ENCODE measurements around the gene PILRB. TPM values are rescaled to one million over a fixed set of nuclear protein-coding genes. Genes with fewer than 3 reads are reported as not detected.

PILRB gene
- total and polyA plus RNA-seq, 2 of the 13 experiments (the other 11 are each of a cell fraction or from before 2014, with no cell fraction given) = 16.6 to 33.8 TPM

GRCh38 chr7:100393233-100393905 lies 35.5 kb downstream of the PILRB start (continued):
- TF ChIP-seq, protein P1, sequence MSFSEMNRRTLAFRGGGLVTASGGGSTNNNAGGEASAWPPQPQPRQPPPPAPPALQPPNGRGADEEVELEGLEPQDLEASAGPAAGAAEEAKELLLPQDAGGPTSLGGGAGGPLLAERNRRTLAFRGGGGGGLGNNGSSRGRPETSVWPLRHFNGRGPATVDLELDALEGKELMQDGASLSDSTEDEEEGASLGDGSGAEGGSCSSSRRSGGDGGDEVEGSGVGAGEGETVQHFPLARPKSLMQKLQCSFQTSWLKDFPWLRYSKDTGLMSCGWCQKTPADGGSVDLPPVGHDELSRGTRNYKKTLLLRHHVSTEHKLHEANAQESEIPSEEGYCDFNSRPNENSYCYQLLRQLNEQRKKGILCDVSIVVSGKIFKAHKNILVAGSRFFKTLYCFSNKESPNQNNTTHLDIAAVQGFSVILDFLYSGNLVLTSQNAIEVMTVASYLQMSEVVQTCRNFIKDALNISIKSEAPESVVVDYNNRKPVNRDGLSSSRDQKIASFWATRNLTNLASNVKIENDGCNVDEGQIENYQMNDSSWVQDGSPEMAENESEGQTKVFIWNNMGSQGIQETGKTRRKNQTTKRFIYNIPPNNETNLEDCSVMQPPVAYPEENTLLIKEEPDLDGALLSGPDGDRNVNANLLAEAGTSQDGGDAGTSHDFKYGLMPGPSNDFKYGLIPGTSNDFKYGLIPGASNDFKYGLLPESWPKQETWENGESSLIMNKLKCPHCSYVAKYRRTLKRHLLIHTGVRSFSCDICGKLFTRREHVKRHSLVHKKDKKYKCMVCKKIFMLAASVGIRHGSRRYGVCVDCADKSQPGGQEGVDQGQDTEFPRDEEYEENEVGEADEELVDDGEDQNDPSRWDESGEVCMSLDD (CRISPR knock-in tag; IDR thresholded peaks at IDR 0.05; ENCODE audit: borderline replicate concordance) = no peak

DNA sequence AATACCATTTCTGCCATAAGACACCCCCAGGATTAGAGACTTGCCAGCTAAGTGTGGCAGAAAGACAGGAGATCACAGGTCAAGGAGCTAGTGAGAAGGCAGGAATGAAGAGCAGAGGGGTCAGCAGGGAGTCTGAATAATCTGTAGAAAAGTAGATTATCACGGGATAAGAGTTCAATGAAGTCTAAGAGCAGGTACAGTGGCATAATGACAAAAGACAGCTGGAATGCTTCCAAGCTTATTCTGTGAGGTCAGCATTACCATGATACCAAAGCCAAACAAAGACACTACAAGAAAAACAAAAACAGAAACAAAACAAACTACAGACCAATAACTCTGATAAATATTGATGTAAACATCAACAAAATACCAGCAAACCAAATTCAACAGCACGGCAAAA lies 36.2 kb downstream of the PILRB start:
- Histone ChIP-seq H2AFZ (ENCODE audit: low read length) (no peak overlapping the region), H3K4me1 (ENCODE audit: insufficient read depth, low read length) (peaks cover 14% of the 10 kb centered on the region), H3K79me2 (ENCODE audit: insufficient read depth, low read length) (no peaks in the 10 kb centered on the region), H3K36me3 (replicated peaks in 1 of 2; ENCODE audit: control insufficient read depth in 1 of 2, insufficient read depth in 2 of 2, low read length in 2 of 2) (no peaks in the 10 kb centered on the region), H3K4me2 (ENCODE audit: low read depth, low read length) (no peak overlapping the region), H4K20me1 (ENCODE audit: insufficient read depth, low read length) (no peaks in the 10 kb centered on the region), H3K27ac (ENCODE audit: extremely low read length, insufficient read depth, low read length) (no peak overlapping the region), H3K27me3 (ENCODE audit: control insufficient read depth in 1 of 2, insufficient read depth in 2 of 2, low read length in 2 of 2) (peaks cover 1 to 17% of the 10 kb centered on the region in 2 experiments; a peak in 1 of 5 replicates), H3K9ac (ENCODE audit: insufficient read depth, low read depth, low read length) (no peak overlapping the region), H3K9me3 (ENCODE audit: low read length) (no peaks in the 10 kb centered on the region), H3K4me3 (replicated peaks in 1 of 3; ENCODE audit: insufficient read depth in 1 of 3, low read depth in 2 of 3, low read length in 3 of 3) (no peak overlapping the region)
- FAIRE-seq (no peak), DNase-seq (ENCODE audit: low spot score) (no peak), ATAC-seq (no peak)
- intact Hi-C loops (cut with micrococcal nuclease; ENCODE audit: unreplicated experiment) (no loop called here), in situ Hi-C loops (cut with HindIII; ENCODE audit: extremely low pct_ligation_motif_present, low pct_unique_long_range_greater_than_20kb) (no loop called here)
- BruUV-seq (replicated peaks) = no TSS peak
- CTCF ChIA-PET (ENCODE audit: low intra/inter-chr PET ratio, low total read pairs) = no interaction called here
- WGBS (ENCODE audit: low lambda C conversion rate) = 26% methylated on average over 2 of the region's 2 CpGs
- POLR2A ChIA-PET = interaction anchor here (0.8 kb wide), 1 partner anchor 12 kb away, joined by 3 read pairs; no protein-coding TSS in a partner anchor
- no peak for TF ChIP-seq RFXAP (CRISPR knock-in tag; IDR thresholded peaks at IDR 0.05; ENCODE audit: borderline replicate concordance)
- TF ChIP-seq HNRNPL (IDR thresholded peaks at IDR 0.05; ENCODE audit: low read depth, low read length) = no peak
- TF ChIP-seq, protein P2, sequence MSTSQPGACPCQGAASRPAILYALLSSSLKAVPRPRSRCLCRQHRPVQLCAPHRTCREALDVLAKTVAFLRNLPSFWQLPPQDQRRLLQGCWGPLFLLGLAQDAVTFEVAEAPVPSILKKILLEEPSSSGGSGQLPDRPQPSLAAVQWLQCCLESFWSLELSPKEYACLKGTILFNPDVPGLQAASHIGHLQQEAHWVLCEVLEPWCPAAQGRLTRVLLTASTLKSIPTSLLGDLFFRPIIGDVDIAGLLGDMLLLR (CRISPR knock-in tag; IDR thresholded peaks at IDR 0.05) = no peak
- TF ChIP-seq SMAD3 (CRISPR knock-in tag; IDR thresholded peaks at IDR 0.05) = no peak
- TF ChIP-seq TAF1 (CRISPR knock-in tag; IDR thresholded peaks at IDR 0.05) = no peak
- no peak for TF ChIP-seq NAIF1 (CRISPR knock-in tag; IDR thresholded peaks at IDR 0.05; ENCODE audit: borderline replicate concordance)
- no peak for TF ChIP-seq ZNF441 (CRISPR knock-in tag; IDR thresholded peaks at IDR 0.05; ENCODE audit: borderline replicate concordance)
- TF ChIP-seq AKNA (CRISPR knock-in tag; IDR thresholded peaks at IDR 0.05; ENCODE audit: borderline replicate concordance) = no peak
- TF ChIP-seq ZBTB37 (CRISPR knock-in tag; IDR thresholded peaks at IDR 0.05) = no peak
- no peak for TF ChIP-seq HOXD1 (CRISPR knock-in tag; IDR thresholded peaks at IDR 0.05)
- no peak for TF ChIP-seq HNF4A (CRISPR knock-in tag; IDR thresholded peaks at IDR 0.05)
- no peak for TF ChIP-seq NR2F2 (IDR thresholded peaks at IDR 0.05; ENCODE audit: borderline replicate concordance, low read depth)
